ENCODE measurements around the gene FAM120B. TPM values are rescaled to one million over a fixed set of nuclear protein-coding genes. Genes with fewer than 3 reads are reported as not detected.

Gene FAM120B
- total RNA-seq, 1 donor from 2014 or later, result 36.5 TPM

GRCh38 chr6:170424604-170425126 is 118.1 kb downstream of the FAM120B start:
- intact Hi-C loops (cut with DNase I), result no loop called here
- ATAC-seq (no peak), DNase-seq (ENCODE audit: low spot score) (no peak)

- intact Hi-C loops (cut with DNase I), result no loop called here
- no peak for DNase-seq (ENCODE audit: low spot score)
- ATAC-seq, result peak; percentile 72
These were observed 122.9 kb downstream of the FAM120B start for GRCh38 chr6:170429450-170429849.

- ATAC-seq (no peak), DNase-seq (ENCODE audit: low spot score) (no peak)
- intact Hi-C loops (cut with DNase I), result no loop called here
These were observed 126.9 kb downstream of the FAM120B start for GRCh38 chr6:170433163-170434116.

GRCh38 chr6:170434117-170434820 is 127.7 kb downstream of the FAM120B start:
- intact Hi-C loops (cut with DNase I), result no loop called here
- DNase-seq (ENCODE audit: low spot score), result no peak
- no peak for ATAC-seq

GRCh38 chr6:170434821-170435155 is 128.2 kb downstream of the FAM120B start:
- DNase-seq (ENCODE audit: low spot score), result no peak
- intact Hi-C loops (cut with DNase I), result no loop called here
- ATAC-seq, result no peak

GRCh38 chr6:170435766-170436165 is 129.2 kb downstream of the FAM120B start:
- intact Hi-C loops (cut with DNase I), result no loop called here
- DNase-seq (ENCODE audit: low spot score) (no peak), ATAC-seq (no peak)

- ATAC-seq, result no peak
- intact Hi-C loops (cut with DNase I), result no loop called here
- no peak for DNase-seq (ENCODE audit: low spot score)
These were observed 129.8 kb downstream of the FAM120B start for GRCh38 chr6:170436209-170436809.

- ATAC-seq, result no peak
- no peak for DNase-seq (ENCODE audit: low spot score)
- intact Hi-C loops (cut with DNase I), result no loop called here
These were observed 131.3 kb downstream of the FAM120B start for GRCh38 chr6:170437719-170438401.

GRCh38 chr6:170438402-170438753 is 131.8 kb downstream of the FAM120B start:
- DNase-seq (ENCODE audit: low spot score) (peak; percentile 76), ATAC-seq (peak; percentile 91)
- intact Hi-C loops (cut with DNase I), result no loop called here

GRCh38 chr6:170438861-170439260 is 132.3 kb downstream of the FAM120B start:
- DNase-seq (ENCODE audit: low spot score) (no peak), ATAC-seq (no peak)
- intact Hi-C loops (cut with DNase I), result no loop called here

- ATAC-seq, result no peak
- DNase-seq (ENCODE audit: low spot score), result no peak
- intact Hi-C loops (cut with DNase I), result no loop called here
These were observed 133.1 kb downstream of the FAM120B start for GRCh38 chr6:170439366-170440361.

- ATAC-seq (no peak), DNase-seq (ENCODE audit: low spot score) (no peak)
- intact Hi-C loops (cut with DNase I), result no loop called here
These were observed 133.9 kb downstream of the FAM120B start for GRCh38 chr6:170440437-170440836.

GRCh38 chr6:170441316-170441715 is 134.8 kb downstream of the FAM120B start:
- no peak for DNase-seq (ENCODE audit: low spot score)
- ATAC-seq, result no peak
- intact Hi-C loops (cut with DNase I), result loop anchor here (1.0 kb wide), 1 partner anchor 23 kb away; no protein-coding TSS in a partner anchor

- DNase-seq (ENCODE audit: low spot score) (no peak), ATAC-seq (no peak)
- intact Hi-C loops (cut with DNase I), result no loop called here
These were observed 136.0 kb downstream of the FAM120B start for GRCh38 chr6:170442596-170442995.

- ATAC-seq (no peak), DNase-seq (ENCODE audit: low spot score) (no peak)
- intact Hi-C loops (cut with DNase I), result no loop called here
These were observed 136.6 kb downstream of the FAM120B start for GRCh38 chr6:170443151-170443662.

- DNase-seq (ENCODE audit: low spot score) (no peak), ATAC-seq (no peak)
- intact Hi-C loops (cut with DNase I), result no loop called here
These were observed 137.6 kb downstream of the FAM120B start for GRCh38 chr6:170444056-170444591.

- DNase-seq (ENCODE audit: low spot score) (no peak), ATAC-seq (no peak)
- intact Hi-C loops (cut with DNase I), result no loop called here
These were observed 138.3 kb downstream of the FAM120B start for GRCh38 chr6:170444811-170445211.

- ATAC-seq, result peak; percentile 92
- intact Hi-C loops (cut with DNase I), result no loop called here
- no peak for DNase-seq (ENCODE audit: low spot score)
These were observed 138.9 kb downstream of the FAM120B start for GRCh38 chr6:170445487-170445886.

Data from sciatic nerve (tissue), 2 donors.